GM19351 (cell line): ENCODE results near the gene AJUBA.
A peak's percentile ranks its signal among the peaks of the same experiment; 100 is the strongest.
"Not testable (repeated sequence)": the region's sequence is repeated elsewhere in the genome, so short reads cannot be mapped to it uniquely, and the experiment has no call there.

Experiments
- ATAC-seq: cut with Tn5 transposase; IDR thresholded peaks from one replicate; pipeline ENCODE4 v1.9.1; 2021; ENCODE audit warnings: mild to moderate bottlenecking, moderate library complexity; ENCODE audit not compliant: unreplicated experiment

The AJUBA gene

DNA sequence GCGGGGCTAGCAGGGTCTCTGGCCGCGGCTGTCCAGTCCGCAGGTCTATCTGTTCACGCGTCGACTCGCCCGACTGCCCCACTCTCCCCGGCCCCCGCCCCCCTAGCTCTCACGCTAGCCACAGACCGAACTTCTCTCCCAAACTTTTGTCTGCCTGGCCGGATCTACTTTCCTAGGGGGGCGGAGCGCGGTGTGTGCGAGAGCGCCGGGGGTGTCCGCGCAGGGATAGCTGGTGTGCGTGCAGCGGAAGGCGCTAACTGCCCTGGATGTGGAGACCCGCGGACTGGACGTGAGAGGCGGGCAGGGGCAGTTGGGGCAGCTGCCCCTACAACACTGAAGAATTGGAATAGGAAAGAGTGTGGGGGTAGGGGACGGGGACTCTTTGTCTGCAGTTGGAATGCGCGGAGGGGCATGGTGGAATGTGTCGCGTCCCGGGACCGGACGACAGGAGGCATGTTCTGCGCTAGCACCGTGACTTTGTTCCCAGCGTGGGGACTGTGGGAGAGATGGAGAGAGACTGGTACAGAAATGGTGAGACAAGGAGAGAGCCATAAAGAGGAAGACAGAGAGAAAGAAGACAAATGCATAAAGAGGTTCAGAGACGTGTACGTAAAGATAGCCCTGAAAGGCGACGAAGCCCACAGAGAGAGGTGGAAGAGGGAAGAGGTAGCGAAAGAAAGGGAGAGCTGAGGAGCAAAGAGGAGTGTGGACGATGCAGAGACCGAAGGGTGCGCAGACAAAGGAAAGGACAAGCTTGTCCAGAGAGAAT lies at the start of gene AJUBA:
AJUBA (minus strand) TSS at position 75 of the 769 bp plus-strand sequence. CDS start 285 bp downstream, outside the sequence.
- no peak for ATAC-seq

DNA sequence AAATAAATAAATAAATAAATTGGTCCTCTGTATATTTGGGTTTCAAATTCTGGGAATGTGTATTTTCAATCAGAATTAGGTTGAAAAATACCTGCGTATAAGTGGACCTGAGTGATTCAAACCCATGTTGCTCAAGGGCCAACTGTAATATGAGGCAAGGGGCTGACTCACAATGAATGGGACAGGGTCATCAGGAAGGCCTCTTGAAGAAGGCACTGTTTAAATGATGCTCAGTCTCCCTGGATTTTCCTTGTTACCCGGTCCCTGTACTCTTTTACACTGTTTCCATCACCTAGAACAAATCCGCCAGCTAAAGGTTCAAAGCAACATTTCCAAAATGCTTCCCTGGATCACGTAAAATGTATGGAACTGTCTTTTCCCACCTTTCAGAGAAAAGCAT lies 48.6 kb upstream of the AJUBA start:
- ATAC-seq: no peak

DNA sequence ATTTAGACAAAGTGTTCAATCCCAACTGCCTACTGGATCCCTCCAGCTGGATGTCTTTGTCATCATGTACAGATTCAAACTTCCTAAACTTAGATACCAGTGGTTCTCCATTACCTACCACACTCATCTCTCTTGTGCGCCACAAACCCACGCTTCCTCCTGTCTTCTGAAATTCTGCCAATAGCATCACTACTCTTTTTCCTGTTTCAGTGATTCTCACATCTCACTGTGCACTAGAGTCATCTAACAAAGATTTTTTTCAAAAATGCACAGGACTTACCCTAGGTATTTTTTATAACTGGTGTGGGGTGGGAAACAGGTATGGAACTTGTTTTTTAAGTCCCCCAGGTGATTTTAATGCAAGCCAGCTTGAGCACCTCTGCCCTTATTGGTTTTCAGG lies 46.4 kb upstream of the AJUBA start:
- ATAC-seq: no peak

DNA sequence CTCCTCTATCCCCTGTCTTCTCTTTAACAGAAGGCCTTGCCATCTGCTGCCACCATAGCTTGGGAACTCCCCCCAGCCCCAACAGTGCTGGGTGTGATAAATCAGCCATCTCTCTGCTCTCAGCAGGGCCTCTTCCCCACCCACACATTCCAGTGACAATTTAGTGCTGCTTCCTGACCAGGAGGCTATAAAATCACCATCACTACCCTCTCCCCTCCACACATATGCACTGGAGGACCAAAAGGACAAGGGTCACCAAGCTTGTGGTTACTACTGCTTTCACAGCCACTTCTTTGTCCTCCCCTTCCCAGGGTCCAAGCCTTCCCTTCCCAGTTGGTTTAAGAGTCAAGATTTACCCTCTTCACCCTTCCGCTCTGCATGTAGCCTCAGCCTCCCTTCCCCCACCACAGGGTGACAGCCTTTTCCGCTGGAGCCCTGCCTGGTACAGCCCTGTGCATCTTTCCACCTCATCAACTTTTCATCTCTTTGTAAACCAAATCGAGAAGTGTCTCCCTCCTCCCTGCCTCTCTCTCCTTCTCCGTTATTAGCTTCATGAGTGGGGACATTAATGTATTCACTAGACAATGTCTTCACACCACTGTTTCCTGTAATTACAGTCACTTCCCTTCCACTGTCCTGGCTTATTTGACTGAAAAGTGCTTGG lies 42.9 kb upstream of the AJUBA start:
- no peak for ATAC-seq

- no peak for ATAC-seq
Observed at GRCh38 chr14:23024612-23025075, 42.3 kb upstream of the AJUBA start.

DNA sequence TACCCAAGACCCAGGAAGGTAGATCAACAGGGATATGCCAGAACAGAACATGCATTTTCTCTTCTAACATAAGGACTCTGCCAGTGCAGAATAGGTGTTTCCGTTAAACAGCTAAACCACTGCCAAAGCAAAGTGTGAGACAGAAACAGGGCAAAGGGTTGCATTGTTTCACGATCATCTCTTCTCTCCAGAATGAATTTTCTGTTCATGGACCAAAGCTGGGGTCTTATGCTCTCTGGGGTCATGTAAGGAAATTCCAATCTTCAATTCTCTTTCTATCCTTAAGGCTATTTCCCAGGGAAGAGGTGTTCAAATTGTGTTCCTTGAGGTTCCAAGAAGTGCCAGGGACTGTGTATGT lies 41.4 kb upstream of the AJUBA start:
- no peak for ATAC-seq

- ATAC-seq: no peak
Observed at GRCh38 chr14:23023022-23023794, 40.9 kb upstream of the AJUBA start.

- ATAC-seq: no peak
Observed at GRCh38 chr14:23021889-23022442, 39.6 kb upstream of the AJUBA start.

- no peak for ATAC-seq
Observed at GRCh38 chr14:23021434-23021833, 39.1 kb upstream of the AJUBA start.

GRCh38 chr14:23020143-23021128 lies 38.1 kb upstream of the AJUBA start:
- ATAC-seq: no peak

DNA sequence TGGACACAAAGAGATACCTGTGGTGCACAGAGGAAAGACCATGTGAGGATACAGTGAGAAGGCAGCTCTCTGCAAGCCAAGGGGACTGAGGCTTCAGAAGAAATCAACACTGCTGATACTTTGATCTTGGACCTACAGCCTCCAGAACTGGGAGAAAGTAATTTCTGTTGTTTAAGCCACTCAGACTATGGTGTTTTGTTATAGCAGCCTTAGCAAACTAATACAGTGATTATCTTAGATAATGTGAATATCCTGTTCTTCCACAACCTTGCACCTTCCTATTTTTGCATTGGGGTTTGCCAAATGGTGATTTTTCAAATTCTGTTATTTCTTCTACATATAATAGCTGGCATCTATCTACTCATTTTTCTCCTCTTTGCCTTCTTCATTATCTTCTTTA lies 35.8 kb upstream of the AJUBA start:
- no peak for ATAC-seq

GRCh38 chr14:23017091-23017490 lies 34.7 kb upstream of the AJUBA start:
- no peak for ATAC-seq

DNA sequence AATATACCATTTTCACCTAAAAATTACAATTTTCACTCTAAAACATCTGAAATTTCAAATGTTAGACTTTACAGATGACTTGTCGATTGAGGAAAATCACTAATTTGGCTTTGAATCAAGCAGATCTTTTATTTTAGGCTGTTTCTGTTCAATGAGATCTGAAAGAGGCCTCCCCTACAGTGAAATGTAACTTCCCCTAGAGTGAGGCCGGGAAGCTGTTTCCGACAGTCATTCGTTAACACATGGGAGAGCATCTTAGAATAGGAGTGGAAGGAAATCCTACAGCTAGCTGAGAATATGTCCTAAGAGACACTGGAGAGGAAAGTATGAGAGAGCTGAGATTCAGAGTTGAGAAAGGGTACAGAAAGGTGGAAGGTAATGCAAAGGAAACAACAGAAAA lies 33.3 kb upstream of the AJUBA start:
- no peak for ATAC-seq

- not testable (repeated sequence) for ATAC-seq
Observed at GRCh38 chr14:23013749-23014054, 31.4 kb upstream of the AJUBA start.

DNA sequence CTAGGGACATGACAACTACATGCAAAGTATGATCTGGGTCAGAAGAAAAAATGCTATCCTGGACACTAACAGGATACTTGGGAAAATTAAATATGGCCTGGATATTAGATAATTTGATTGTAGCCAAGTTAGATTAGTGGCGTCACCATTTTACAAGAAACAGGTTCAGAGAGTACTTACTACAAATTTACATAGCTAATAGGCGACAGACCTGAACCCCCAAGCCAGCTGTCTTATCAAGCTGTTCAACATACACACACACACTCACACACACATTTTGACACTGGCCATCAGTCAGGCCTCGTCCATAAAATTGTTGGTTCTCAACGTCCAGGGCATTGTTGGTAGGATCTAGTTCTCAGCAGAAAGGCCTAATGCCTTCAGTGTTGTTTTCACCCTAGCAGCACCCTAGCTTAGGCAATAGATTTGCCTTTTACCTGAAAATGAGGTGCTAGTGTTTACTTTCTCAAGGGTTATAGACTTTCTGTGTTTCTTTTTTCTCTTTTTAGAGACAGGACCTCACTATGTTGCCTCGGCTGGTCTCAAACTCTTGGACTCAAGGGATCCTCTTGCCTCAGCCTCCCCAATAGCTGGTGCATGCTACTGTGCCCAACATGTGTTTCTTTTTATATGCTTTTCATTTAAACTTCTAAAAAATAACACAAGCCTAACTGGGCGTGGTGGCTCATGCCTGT lies 30.9 kb upstream of the AJUBA start:
- ATAC-seq: no peak

GRCh38 chr14:23009939-23010726 lies 27.8 kb upstream of the AJUBA start, which contains the start of gene C14orf93:
Gene C14orf93, minus strand, starts transcription at chr14:23010143. Its CDS starts 11,120 bp downstream, at chr14:22999023.
- peak; percentile 32 for ATAC-seq

- ATAC-seq: no peak
Observed at GRCh38 chr14:23009483-23009938, 27.2 kb upstream of the AJUBA start.

DNA sequence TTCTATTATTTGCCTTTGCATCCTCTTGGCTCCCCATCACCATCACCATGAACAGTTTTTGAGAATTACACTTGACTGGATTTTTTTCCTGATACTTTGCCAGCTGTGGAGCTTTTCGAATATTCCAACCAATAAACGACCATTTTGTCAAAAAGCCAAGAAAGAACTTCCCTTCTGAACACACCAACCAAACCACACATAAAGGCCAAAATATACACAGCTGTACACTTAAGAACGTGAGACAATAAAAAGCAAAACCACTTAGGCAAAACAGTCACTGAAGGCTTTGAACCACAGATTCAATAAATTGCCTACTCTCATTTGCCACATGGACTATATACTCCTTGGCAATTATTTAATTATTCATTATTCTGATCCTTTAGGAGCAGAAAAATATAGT lies 26.5 kb upstream of the AJUBA start:
- no peak for ATAC-seq
